HG03354 (cell line): ENCODE measurements around the gene CTDSPL2.
"Not testable (repeated sequence)": the region's sequence is repeated elsewhere in the genome, so short reads cannot be mapped to it uniquely, and the experiment has no call there.

ENCODE experiments used
- ATAC-seq: cut with Tn5 transposase; IDR thresholded peaks from one replicate; pipeline ENCODE4 v1.9.1; 2021; ENCODE audit warnings: mild to moderate bottlenecking; ENCODE audit not compliant: unreplicated experiment, poor library complexity, severe bottlenecking

Gene CTDSPL2

DNA sequence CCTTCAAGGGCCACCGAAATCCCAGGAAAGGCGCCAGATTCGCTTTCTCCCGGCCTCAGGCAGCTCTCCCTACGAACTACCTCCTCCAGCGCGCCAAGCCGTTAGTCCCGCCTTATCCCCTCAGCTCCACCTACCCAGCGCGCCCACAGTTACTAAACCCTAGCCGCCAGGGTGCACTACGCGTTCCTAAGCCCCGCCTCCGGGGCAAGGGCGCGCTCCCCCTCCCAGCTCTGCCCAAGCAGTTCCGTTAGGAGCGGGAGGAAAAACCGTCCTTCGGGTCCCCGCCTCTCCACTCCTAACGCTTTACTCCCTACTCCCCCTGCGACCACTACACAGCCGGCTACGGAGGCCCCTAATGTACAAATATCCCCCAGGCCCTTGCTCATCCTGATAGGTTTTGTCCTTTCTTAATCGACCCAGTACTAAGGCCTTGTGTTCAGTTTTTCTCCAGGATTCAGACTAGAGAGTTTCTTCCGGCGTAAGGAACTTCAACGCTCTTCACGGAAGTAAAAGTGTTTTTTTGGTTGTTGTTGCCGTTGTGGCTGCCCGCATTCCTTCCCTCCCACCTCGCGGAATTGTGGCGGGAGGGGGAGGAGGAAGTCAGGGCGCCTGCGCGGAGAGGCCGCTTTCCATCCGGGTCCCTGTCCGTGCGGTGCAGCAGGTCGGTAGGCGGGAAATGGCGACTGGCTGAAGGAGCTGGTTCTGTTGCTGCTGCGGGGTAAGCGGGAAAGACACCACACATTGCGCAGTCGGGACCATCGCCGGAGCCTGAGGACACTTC, at the start of gene CTDSPL2:
CTDSPL2 (plus strand) TSS at position 655 of the 781 bp plus-strand sequence. CDS start 31,386 bp downstream, outside the sequence.
- ATAC-seq = peak; percentile 95

DNA sequence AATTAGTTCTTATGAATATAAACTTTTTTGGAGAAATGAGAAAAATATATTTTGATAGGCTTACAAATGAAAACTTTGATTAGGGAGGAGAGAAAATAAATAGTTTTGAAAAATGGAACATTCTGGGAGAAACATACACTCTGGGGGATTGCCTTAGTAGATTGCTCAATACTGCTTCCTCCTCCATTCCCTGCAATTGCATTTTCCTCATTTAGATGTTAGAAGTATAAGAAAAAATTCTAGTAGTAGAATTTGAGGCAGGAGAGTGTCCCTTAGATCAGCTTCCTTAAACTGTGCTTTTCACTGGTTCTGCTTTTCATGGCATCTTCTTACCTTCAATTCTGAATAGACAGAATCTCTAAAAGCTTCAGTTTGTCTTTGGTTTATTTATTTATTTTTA, 46.2 kb upstream of the CTDSPL2 start:
- no peak for ATAC-seq

DNA sequence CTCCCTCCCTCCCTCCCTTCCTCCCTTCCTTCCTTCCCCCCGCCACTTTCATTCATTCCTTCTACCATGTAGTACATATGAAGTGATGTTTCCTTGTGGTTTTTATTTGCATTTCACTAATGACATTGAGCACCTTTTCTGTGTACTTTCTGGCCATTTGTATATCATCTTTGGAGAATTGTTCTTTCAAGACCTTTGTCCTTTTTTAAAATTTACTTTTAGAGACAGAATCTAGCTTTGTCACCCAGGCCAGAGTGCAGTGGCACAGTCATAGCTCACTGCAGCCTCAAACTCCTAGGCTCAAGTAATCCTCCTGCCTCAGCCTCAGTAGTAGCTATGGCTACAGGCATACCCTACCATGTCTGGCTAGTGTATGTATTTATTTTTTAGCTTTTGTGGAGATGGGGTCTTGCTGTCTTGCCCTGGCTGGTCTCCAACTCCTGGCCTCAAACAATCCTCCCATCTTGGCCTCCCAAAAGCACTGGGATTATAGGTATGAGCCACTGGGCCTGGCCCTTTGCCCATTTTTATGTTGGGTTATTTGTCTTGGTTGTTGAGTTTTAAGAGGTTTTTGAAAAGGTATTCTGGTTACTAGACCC, 42.0 kb upstream of the CTDSPL2 start:
- no peak for ATAC-seq

DNA sequence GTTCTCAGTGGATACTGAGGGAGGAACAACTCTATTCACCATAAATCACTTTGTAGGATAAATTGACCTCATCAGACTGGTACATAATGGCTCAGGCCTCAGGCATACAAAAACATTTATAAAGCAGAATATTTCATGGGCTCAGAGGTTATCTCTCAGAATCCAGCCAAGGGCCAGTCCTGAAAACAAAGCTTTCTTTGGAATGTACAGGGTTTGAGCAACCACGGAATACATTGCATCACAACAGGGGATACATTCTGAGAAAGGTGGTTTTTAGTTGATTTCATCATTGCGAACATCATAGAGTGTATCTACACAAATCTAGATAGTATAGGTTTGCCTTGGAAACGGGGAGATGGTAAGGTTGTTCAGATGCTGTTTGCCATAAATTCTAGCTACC, 33.4 kb upstream of the CTDSPL2 start:
- no peak for ATAC-seq

DNA sequence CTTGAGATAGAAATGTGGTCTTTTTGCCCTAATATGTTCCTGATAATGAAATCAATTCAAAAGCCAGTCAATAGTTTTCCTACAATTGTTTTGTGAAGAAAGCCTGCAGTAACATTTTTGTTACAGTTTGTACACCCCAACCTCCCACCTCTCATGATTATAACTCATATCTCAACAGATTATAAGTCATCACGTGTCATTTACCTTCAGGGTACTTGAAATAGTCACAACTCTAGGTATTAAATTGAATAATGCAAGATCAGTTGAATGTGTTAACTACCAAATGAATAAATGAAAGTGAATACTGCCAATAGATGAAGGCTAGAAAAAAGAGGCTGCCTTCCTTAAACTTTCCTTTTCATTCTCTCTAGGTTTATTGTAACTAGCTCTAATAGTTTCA, 32.9 kb upstream of the CTDSPL2 start:
- ATAC-seq = no peak

DNA sequence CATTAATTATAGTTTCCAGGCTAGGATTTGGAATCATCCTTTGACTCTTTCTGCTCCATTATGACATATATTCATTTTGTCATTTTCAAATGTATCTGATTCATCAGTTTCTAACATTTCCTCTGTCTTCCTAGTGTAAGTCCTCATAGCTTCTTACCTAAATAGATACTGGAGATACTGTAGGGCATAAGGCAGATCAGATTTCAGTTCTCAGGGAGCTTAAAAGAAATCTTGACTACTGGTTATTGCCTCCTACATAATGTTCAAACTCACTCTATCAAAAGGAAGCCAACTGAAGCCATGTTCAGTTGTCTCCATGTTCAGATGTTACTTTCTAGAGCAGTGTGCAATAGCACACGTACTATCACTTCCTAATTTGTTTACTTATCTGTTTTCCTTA, 29.6 kb upstream of the CTDSPL2 start:
- no peak for ATAC-seq

DNA sequence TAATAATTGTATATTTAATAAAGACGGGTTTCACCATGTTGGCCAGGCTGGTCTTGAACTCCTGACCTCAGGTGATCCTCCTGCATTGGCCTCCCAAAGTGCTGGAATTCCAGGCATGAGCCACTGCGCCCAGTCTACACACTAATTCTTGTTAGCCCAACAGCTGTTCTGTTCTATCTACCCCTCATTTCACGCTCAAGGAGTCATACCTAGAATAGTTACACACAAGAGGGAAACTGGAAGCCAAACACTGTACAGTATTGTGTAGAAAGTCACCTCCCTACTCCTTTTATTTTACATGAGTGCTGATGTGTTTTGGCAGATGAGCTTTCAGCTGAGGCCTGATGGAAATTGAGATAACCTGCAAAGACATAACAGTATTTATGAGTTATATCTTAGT, 13.4 kb upstream of the CTDSPL2 start:
- no peak for ATAC-seq

DNA sequence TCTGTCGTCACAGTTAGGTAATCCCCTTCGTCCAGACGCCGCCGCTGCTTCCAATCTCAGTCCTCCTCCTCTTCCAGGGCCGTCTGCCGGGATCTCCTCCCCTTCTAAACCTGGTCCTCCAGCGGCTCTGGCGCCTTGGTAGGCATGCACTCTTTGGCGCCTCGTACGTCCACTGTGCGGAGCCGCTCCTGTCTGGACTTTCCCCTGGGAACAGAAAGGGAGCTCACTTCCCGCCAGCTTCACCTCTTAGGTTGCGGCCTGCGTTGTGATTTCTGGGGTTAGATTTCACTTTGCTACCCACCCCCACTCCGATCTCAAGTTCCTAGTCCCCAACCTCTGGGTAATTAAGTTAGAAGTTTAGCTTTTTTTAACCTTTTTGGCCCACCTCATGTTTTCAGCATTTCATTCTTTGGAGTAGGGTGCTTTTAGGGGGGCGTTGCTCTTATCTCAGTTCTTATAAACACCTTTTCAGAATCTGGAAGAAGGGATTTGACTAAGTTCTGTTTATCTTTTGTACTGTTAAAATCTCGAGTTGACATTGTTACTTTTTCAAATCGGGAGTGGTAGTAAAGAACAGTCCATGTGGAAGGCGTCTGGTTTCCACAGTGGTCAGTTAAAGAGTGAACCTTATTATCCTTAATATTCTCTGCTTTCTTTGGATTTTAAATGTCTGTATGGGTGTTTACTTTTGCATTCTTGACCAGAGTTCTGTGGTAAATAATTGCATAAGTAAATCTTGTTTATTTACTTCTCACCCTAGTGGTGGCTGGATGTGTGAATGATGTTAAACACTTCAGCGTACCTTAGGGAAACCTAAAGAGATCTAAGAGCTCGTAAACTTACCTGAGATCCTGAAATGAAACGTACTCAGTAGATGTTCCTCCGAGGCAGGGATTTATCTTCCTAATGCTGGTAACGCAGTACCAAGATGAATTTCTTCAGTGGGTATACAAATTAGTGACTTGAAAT, 611 bp downstream of the CTDSPL2 start:
- peak; percentile 3 for ATAC-seq

DNA sequence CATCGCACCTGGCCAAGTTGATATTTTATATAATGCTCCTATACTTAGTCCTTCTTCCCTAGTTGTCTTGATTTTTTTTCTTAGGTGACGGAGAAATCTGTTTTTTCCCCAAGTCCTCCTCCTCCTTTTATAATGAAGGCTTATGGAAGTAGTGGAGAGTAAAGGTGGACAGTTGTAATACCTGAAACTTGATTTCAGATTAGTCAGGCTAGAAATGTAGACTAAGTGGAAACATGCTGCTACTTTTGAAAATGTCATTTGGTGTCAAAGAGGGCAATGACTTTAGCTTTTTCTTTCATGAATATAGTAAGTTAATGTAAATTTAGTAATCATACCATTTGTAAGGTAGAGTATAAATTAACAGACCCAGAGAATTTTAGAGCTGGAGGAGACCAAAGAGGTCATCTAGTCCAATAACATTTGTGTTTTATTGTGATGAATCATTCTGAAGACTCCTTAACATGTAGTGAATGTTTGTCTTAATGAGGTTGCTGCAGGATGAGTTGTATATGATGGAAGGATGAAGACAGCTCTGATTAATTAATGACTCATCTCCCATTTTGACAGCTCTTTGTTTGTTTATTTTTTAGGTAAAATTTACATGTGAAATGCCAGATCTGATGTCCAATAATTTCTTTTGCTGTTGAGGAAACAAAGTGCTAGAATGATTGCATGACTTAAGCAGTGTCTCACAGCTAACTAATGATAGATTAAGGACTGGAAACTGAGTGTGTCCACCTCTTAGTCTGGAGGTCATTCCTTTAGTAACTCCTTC, 8.7 kb downstream of the CTDSPL2 start:
- no peak for ATAC-seq

DNA sequence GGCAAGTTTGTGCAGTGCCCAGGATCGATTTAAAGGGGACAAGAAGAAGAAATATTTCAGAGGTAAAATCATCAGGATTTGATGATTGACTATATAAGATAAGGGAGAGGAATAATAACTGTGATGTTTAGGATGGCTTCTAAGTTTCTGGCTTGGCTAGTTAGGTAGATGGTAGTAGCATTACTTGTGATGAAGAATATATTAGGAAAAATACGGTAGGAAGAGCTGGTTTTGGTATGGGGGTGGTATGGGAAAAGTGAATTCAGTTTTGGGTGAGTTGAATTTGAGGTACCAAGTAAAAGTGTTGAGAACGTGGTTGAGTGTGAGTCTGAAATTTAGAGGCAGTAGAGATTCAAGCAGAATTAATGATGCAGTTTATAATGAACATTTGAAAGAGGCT, 11.0 kb downstream of the CTDSPL2 start:
- ATAC-seq = no peak

DNA sequence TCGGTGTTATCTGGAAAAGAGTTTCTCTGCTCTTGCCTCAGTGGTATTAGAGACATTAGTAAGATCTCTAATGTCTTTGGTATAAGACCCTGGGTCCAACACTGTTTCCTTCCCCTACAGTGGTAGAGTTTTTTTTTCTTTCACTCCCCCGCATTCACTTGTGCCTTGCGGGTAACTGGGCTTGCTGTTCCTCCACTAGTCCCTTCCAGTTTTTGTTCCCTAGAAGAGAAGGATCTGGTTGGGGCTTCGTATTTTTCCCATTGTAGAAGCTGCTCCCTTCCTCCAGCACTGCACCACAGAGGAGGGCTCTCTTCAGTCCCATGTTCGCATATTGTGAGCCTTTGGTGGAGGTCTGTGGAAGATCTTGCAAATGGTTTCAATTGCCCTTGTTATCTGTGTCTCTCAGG, 13.7 kb downstream of the CTDSPL2 start:
- no peak for ATAC-seq

DNA sequence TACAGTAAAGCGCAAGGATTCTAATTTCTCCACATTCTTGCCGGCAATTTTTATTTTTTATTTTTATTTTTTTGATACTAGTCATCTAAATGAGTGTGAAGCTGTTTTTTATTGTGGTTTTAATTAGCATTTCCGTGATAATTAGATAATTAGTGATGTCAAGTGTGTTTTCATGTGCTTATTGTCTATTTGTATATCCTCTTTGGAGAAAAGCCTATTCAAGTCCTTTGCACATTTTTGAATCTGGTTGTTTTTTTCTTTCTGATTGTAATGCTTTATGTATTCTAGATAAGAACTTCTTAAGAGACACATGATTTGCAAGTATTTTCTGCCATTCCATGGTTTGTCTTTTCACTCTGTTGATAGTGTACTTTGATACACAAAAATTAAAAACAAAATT, 16.1 kb downstream of the CTDSPL2 start:
- no peak for ATAC-seq

DNA sequence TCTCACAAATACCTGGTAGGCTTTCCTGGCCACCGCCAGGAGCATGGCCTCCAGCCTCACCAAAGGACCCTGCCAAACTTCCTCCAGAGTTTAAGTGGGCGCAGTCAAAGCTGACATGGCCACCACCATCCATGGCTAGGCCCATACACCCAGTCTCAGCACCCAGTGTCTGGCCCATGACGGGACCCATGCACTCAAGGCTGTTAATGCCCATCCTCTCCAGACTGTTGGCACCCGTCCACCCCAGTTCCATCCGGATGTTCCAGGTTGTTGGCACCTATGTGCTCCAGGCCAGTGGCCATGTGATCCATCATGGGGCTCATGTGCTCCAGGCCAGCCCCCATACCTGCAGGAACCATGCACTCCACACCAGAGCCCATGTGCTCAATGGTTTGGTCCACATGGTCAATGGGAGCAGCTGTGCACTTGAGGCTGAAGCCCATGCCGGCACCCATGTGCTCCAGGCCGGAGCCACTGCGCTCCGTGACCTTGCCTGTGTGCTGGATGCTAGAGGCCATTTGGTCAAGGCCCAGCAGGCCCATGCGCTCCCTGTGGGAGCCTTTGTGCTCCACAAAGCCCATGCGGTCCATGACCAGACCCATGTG, 20.4 kb downstream of the CTDSPL2 start:
- ATAC-seq = no peak

DNA sequence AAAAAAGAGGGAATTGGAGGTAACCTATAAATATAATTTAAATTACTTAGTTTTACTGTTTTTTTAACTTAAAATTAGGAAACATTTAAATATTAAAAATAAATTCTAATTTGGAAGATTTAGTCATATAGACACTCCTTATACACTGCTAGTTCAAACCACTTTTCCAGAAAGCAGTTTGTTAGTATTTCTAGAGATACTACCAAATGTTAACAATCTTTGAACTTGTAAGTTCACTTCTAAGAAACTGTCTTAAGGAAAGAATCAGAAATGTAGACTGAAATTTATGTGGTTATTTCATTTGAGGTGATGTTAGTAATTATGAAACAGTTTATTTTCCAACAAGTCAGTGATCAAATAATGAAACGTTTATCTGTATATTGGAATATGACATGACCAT, 22.7 kb downstream of the CTDSPL2 start:
- ATAC-seq = no peak

DNA sequence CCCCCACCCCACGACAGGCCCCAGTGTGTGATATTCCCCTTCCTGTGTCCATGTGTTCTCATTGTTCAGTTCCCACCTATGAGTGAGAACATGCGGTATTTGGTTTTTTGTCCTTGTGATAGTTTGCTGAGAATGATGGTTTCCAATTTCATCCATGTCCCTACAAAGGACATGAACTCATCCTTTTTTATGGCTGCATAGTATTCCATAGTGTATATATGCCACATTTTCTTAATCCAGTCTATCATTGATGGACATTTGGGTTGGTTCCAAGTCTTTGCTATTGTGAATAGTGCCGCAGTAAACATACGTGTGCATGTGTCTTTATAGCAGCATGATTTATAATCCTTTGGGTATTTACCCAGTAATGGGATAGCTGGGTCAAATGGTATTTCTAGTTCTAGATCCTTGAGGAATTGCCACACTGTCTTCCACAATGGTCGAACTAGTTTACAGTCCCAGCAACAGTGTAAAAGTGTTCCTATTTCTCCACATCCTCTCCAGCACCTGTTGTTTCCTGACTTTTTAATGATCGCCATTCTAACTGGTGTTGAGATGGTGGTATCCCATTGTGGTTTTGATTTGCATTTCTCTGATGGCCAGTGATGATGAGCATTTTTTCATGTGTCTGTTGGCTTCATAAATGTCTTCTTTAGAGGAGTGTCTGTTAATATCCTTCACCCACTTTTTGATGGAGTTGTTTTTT, 26.3 kb downstream of the CTDSPL2 start:
- not testable (repeated sequence) for ATAC-seq

DNA sequence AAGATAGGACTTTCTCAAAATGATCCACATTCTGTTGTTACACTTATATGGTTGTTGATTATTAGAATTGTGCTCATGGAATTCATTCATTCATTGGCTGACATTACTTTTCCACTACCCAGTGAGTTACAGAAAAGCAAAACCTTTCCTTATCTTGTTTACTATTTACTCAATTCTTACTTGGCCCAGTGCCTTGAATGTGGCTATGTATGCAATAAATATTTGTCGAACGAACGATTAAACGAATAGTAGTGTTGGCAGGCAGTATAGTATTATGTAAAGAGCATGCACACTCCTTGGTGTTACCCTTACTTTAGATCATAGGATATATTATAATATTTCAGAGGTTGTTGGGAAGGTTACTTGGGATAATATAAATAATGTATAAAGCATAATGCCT, 31.0 kb downstream of the CTDSPL2 start:
- ATAC-seq = no peak

DNA sequence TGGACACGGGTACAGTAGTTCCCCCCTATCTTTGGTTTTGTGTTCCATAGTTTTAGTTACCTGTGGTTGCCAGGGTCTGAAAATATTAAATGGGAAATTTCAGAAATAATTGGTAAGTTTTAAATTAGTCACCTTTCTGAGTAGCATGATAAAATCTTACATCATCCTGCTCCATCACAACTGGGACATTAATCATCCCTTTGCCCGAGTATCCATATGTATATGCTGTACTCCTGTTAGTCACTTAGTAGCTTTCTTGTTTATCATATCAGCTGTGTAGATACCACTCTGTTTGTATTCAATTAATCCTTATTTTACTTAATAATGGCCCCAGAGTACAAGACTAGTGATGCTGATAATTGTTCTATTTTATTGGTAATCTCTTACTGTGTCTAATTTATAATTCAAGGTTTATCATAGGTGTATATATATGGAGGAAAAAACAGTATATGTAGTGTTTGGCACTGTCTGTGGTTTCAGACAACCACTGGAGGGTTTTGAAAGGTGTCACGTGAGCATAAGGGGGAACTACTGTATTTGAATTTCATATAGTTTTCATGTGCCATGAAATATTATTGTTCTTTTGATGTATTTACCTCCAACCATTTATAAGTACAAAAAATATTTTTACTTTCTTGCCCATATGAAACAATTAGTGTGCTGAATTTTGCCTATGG, 41.4 kb downstream of the CTDSPL2 start:
- no peak for ATAC-seq

DNA sequence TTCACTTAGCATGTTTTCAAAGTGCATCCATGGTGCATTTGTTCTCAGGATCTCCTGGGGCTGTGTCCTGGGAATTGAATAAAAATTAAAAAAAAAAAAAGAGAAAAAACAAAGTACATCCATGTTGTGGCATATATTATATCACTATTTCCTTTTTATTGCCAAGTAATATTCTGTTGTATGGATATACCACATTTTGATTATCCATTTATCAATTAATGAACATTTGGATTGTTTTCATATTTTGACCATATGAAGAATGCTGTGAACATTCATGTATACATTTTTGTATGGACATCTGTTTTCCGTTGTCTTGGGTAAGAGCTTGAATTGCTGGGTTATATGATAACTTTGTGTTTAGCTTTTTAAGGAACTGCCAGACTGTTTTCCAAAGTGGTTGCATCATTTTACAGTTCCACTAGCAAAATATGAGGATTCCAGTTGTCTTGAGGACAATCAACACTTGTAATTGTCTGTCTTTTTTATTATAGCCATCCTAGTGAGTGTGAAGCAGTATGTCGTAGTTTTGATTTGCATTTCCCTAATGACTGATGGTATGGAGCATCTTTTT, 44.5 kb downstream of the CTDSPL2 start:
- ATAC-seq = no peak
